ENCODE data around the gene NKAPD1.
"Not testable (repeated sequence)": the region's sequence is repeated elsewhere in the genome, so short reads cannot be mapped to it uniquely, and the experiment has no call there.

Gene NKAPD1

GRCh38 chr11:112087212-112087611 lies 13.1 kb downstream of the NKAPD1 start:
- Histone ChIP-seq H2AFZ (ENCODE audit: low read depth) (peak overlapping the region; percentile 81; the same call in 1 of the 2 replicates), H3K4me2 (peak overlapping the region; percentile 49), H4K20me1 (ENCODE audit: insufficient read depth) (no peaks in the 10 kb centered on the region), H3K9ac (peak overlapping the region; percentile 83; the same call in 1 of the 2 replicates), H3K36me3 (ENCODE audit: insufficient read depth) (no peaks in the 10 kb centered on the region; the same call in 1 of the 2 replicates), H3K79me2 (ENCODE audit: insufficient read depth, low read depth) (peaks cover 34% of the 10 kb centered on the region; the same call in 1 of the 2 replicates), H3K4me3 (IDR thresholded peaks at IDR 0.05; ENCODE audit: insufficient read depth, low read depth, low read length) (no peak overlapping the region), H3K27ac (peak overlapping the region; percentile 53; the same call in 1 of the 2 replicates), H3K27me3 (ENCODE audit: insufficient read depth, low read depth) (no peaks in the 10 kb centered on the region), H3K4me1 (ENCODE audit: low read depth, poor library complexity, severe bottlenecking) (peaks cover 15% of the 10 kb centered on the region)
- TF ChIP-seq, protein P1, sequence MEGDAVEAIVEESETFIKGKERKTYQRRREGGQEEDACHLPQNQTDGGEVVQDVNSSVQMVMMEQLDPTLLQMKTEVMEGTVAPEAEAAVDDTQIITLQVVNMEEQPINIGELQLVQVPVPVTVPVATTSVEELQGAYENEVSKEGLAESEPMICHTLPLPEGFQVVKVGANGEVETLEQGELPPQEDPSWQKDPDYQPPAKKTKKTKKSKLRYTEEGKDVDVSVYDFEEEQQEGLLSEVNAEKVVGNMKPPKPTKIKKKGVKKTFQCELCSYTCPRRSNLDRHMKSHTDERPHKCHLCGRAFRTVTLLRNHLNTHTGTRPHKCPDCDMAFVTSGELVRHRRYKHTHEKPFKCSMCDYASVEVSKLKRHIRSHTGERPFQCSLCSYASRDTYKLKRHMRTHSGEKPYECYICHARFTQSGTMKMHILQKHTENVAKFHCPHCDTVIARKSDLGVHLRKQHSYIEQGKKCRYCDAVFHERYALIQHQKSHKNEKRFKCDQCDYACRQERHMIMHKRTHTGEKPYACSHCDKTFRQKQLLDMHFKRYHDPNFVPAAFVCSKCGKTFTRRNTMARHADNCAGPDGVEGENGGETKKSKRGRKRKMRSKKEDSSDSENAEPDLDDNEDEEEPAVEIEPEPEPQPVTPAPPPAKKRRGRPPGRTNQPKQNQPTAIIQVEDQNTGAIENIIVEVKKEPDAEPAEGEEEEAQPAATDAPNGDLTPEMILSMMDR (conservative IDR thresholded peaks at IDR 0.05; ENCODE audit: low read depth, low read length) = no peak

GRCh38 chr11:112095302-112095701 lies 21.2 kb downstream of the NKAPD1 start:
- H3K36me3 ChIP-seq (ENCODE audit: insufficient read depth); H4K20me1 ChIP-seq (ENCODE audit: insufficient read depth); H3K9ac ChIP-seq; H2AFZ ChIP-seq (ENCODE audit: low read depth); H3K27ac ChIP-seq; H3K27me3 ChIP-seq (ENCODE audit: insufficient read depth, low read depth); H3K4me2 ChIP-seq; H3K79me2 ChIP-seq (ENCODE audit: insufficient read depth, low read depth); H3K4me3 ChIP-seq (IDR thresholded peaks at IDR 0.05; ENCODE audit: insufficient read depth, low read depth, low read length); H3K4me1 ChIP-seq (ENCODE audit: low read depth, poor library complexity, severe bottlenecking): not testable (repeated sequence)

DNA sequence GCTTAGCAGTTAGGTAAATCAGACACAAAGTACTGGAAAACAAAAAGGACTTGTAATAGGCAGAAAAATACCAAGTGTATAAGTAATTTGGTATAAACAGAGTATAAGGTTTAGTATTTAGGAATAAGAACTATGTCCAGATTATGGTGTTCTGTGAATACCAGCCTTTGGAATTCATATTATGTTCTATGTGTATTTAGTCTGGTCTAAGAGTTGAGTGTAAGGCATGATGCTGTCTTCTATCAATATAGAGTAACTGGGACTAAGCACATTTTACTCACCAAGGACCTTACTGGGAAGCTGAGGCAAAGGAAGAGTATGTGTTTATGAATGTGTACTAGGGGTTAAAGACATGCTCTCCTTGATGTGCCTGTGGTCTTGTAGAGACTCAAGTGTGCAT lies 22.1 kb downstream of the NKAPD1 start:
- no peaks in the 10 kb centered on the region for H3K27me3 ChIP-seq (ENCODE audit: insufficient read depth, low read depth)
- H3K4me2 ChIP-seq = no peak overlapping the region
- no peak overlapping the region for H3K27ac ChIP-seq
- H3K4me1 ChIP-seq (ENCODE audit: low read depth, poor library complexity, severe bottlenecking) = peaks cover 9% of the 10 kb centered on the region
- no peaks in the 10 kb centered on the region for H3K36me3 ChIP-seq (ENCODE audit: insufficient read depth)
- H4K20me1 ChIP-seq (ENCODE audit: insufficient read depth) = no peaks in the 10 kb centered on the region
- TF ChIP-seq, protein P1 (conservative IDR thresholded peaks at IDR 0.05; ENCODE audit: low read depth, low read length) = no peak
- no peak overlapping the region for H3K9ac ChIP-seq
- no peaks in the 10 kb centered on the region for H3K79me2 ChIP-seq (ENCODE audit: insufficient read depth, low read depth)
- H3K4me3 ChIP-seq (IDR thresholded peaks at IDR 0.05; ENCODE audit: insufficient read depth, low read depth, low read length) = no peak overlapping the region
- H2AFZ ChIP-seq (ENCODE audit: low read depth) = no peak overlapping the region

DNA sequence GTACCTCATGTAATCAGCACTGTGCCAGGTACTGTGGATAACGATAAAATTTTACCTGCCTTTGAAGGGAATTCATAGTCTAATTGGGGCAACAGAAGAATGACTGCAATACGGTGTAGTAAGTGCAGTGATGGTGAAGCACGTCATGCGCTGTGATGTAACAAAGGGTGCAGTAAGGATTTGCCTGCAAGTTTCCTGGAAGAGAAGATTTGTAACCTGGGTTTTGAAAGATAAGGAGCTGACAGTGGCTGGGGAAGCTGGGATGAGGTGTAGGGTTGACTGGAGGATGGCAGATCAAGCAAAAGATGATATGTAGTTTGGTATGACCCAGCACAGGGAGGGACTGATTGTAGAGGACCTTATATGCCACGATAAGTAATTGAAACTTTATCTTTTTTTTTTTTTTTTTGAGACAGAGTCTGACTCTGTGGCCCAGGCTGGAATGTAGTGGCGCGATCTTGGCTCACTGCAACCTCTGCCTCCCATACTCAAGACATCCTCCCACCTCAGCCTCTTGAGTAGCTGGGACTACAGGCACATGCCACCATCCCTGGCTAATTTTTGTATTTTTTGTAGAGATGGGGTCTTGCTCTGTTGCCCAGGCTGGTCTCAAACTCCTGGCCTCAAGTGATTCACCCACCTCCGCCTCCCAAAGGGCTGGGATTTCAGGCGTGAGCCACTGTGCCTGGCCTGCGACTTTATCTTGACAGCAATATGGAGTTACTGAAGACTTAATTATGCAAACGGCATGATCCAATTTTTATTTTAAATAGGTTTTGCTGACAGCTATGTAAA lies 23.8 kb downstream of the NKAPD1 start:
- H2AFZ ChIP-seq (ENCODE audit: low read depth) = no peak overlapping the region
- TF ChIP-seq, protein P1 (conservative IDR thresholded peaks at IDR 0.05; ENCODE audit: low read depth, low read length) = no peak
- no peak overlapping the region for H3K27ac ChIP-seq

GRCh38 chr11:112100462-112100861 lies 26.4 kb downstream of the NKAPD1 start:
- peak overlapping the region; percentile 60; the same call in 1 of the 2 replicates for H3K27ac ChIP-seq
- H2AFZ ChIP-seq (ENCODE audit: low read depth) = no peak overlapping the region
- no peaks in the 10 kb centered on the region for H3K79me2 ChIP-seq (ENCODE audit: insufficient read depth, low read depth)
- no peak overlapping the region for H3K4me3 ChIP-seq (IDR thresholded peaks at IDR 0.05; ENCODE audit: insufficient read depth, low read depth, low read length)
- H3K4me1 ChIP-seq (ENCODE audit: low read depth, poor library complexity, severe bottlenecking) = peaks cover 9% of the 10 kb centered on the region
- peak overlapping the region; percentile 29 for H3K4me2 ChIP-seq
- H3K9ac ChIP-seq = no peak overlapping the region
- no peaks in the 10 kb centered on the region for H3K36me3 ChIP-seq (ENCODE audit: insufficient read depth)
- TF ChIP-seq, protein P1 (conservative IDR thresholded peaks at IDR 0.05; ENCODE audit: low read depth, low read length) = no peak
- H3K27me3 ChIP-seq (ENCODE audit: insufficient read depth, low read depth) = no peaks in the 10 kb centered on the region
- H4K20me1 ChIP-seq (ENCODE audit: insufficient read depth) = no peaks in the 10 kb centered on the region

More for the DNA sequence above, 23.8 kb downstream of the NKAPD1 start:
- Histone ChIP-seq H4K20me1 (ENCODE audit: insufficient read depth) (no peaks in the 10 kb centered on the region), H3K4me1 (ENCODE audit: low read depth, poor library complexity, severe bottlenecking) (peaks cover 9% of the 10 kb centered on the region), H3K9ac (no peak overlapping the region), H3K27me3 (ENCODE audit: insufficient read depth, low read depth) (no peaks in the 10 kb centered on the region), H3K4me3 (IDR thresholded peaks at IDR 0.05; ENCODE audit: insufficient read depth, low read depth, low read length) (no peak overlapping the region), H3K79me2 (ENCODE audit: insufficient read depth, low read depth) (no peaks in the 10 kb centered on the region), H3K36me3 (ENCODE audit: insufficient read depth) (no peaks in the 10 kb centered on the region), H3K4me2 (no peak overlapping the region)
